Measurements from ENCODE around the gene EHBP1L1.
A peak's percentile ranks its signal among the peaks of the same experiment; 100 is the strongest.

EHBP1L1 gene

GRCh38 chr11:65539744-65540289 lies 36.0 kb upstream of the EHBP1L1 start:
- TF ChIP-seq CTCF (conservative IDR thresholded peaks at IDR 0.05; ENCODE audit: control insufficient read depth, insufficient read depth, low read depth, low read length), result no peak
- peak overlapping the region; percentile 54 for H3K4me3 ChIP-seq (ENCODE audit: control insufficient read depth, low read depth, low read length)
- no peak for DNase-seq (ENCODE audit: low read depth)

- peak; percentile 66 for TF ChIP-seq CTCF (conservative IDR thresholded peaks at IDR 0.05; ENCODE audit: control insufficient read depth, insufficient read depth, low read depth, low read length)
- DNase-seq (ENCODE audit: low read depth), result peak; percentile 81
- peak overlapping the region; percentile 54 for H3K4me3 ChIP-seq (ENCODE audit: control insufficient read depth, low read depth, low read length)
Observed at GRCh38 chr11:65540290-65541092, 35.4 kb upstream of the EHBP1L1 start.

- peak overlapping the region; percentile 38 for H3K4me3 ChIP-seq (ENCODE audit: control insufficient read depth, low read depth, low read length)
- TF ChIP-seq CTCF (conservative IDR thresholded peaks at IDR 0.05; ENCODE audit: control insufficient read depth, insufficient read depth, low read depth, low read length), result no peak
- no peak for DNase-seq (ENCODE audit: low read depth)
Observed at GRCh38 chr11:65541093-65541982, 34.5 kb upstream of the EHBP1L1 start.

GRCh38 chr11:65542738-65543390 lies 33.0 kb upstream of the EHBP1L1 start:
- DNase-seq (ENCODE audit: low read depth), result no peak
- no peak for TF ChIP-seq CTCF (conservative IDR thresholded peaks at IDR 0.05; ENCODE audit: control insufficient read depth, insufficient read depth, low read depth, low read length)
- H3K4me3 ChIP-seq (ENCODE audit: control insufficient read depth, low read depth, low read length), result no peak overlapping the region

GRCh38 chr11:65545853-65546216 lies 30.0 kb upstream of the EHBP1L1 start:
- no peak for DNase-seq (ENCODE audit: low read depth)
- TF ChIP-seq CTCF (conservative IDR thresholded peaks at IDR 0.05; ENCODE audit: control insufficient read depth, insufficient read depth, low read depth, low read length), result no peak
- H3K4me3 ChIP-seq (ENCODE audit: control insufficient read depth, low read depth, low read length), result no peak overlapping the region

- no peak for DNase-seq (ENCODE audit: low read depth)
- no peak for TF ChIP-seq CTCF (conservative IDR thresholded peaks at IDR 0.05; ENCODE audit: control insufficient read depth, insufficient read depth, low read depth, low read length)
- H3K4me3 ChIP-seq (ENCODE audit: control insufficient read depth, low read depth, low read length), result no peak overlapping the region
Observed at GRCh38 chr11:65546217-65546958, 29.5 kb upstream of the EHBP1L1 start.
